K562 (cell line): ENCODE data around the gene NOP10. TPM values are rescaled to one million over a fixed set of nuclear protein-coding genes. Genes with fewer than 3 reads are reported as not detected.

Experiments
- ARID3A ChIP-seq: IDR thresholded peaks from 2 replicates; pipeline ENCODE4 v1.6.1; 2012; ENCODE audit warnings: low read depth, low read length, improper control_type of control experiment, borderline replicate concordance
- CEBPG ChIP-seq, 3 experiments: fragments of 200-800 bp in 1 of 3; sonication (Bioruptor generic) in 1 of 3; sonication (generic) in 1 of 3; formaldehyde crosslinking in 1 of 3; IDR thresholded peaks in 2 of 3; conservative IDR thresholded peaks in 1 of 3; 2 replicates each; pipeline versions ENCODE4 v1.6.1 to v1.8.0; 2016 to 2022; ENCODE audit warnings: missing compliant biosample characterization in 2 of 3, missing genetic modification characterization in 2 of 3, mild to moderate bottlenecking in 1 of 3, missing genetic modification reagents in 1 of 3
- GABPB2 ChIP-seq: fragments of 250-450 bp; sonication (Bioruptor Pico); conservative IDR thresholded peaks from 2 replicates; pipeline ENCODE4 v1.5.1; 2021; ENCODE audit warnings: mild to moderate bottlenecking
- ID3 ChIP-seq, 2 experiments: fragments of 250-450 bp in 1 of 2; fragments of 450-650 bp in 1 of 2; sonication (Bioruptor Pico) in 1 of 2; IDR thresholded peaks; 2 replicates each; pipeline versions ENCODE4 v1.6.1 to v1.8.0; 2016 to 2021; ENCODE audit warnings: mild to moderate bottlenecking in 2 of 2, moderate library complexity in 2 of 2, missing compliant biosample characterization in 1 of 2, missing genetic modification characterization in 1 of 2
- IRF1 ChIP-seq: sonication (generic); formaldehyde crosslinking; IDR thresholded peaks from 2 replicates; pipeline ENCODE4 v1.8.0; 2022; ENCODE audit warnings: missing genetic modification reagents, mild to moderate bottlenecking, borderline replicate concordance
- MCM7 ChIP-seq, 2 experiments: fragments of 450-650 bp; IDR thresholded peaks; 2 replicates each; pipeline ENCODE4 v1.6.1; 2016 to 2018
- MXI1 ChIP-seq: IDR thresholded peaks from 2 replicates; pipeline ENCODE4 v1.6.1; 2011; ENCODE audit warnings: low read depth, mild to moderate bottlenecking, improper control_type of control experiment, low read length
- NFE2L1 ChIP-seq: fragments of 450-650 bp; IDR thresholded peaks from 2 replicates; pipeline ENCODE4 v1.6.1; 2016; ENCODE audit warnings: missing genetic modification characterization, low read depth, mild to moderate bottlenecking, missing compliant biosample characterization, moderate library complexity, borderline replicate concordance
- SMC3 ChIP-seq: conservative IDR thresholded peaks from 2 replicates; pipeline ENCODE4 v1.6.1; 2011; ENCODE audit warnings: low read depth, low read length, improper control_type of control experiment; ENCODE audit not compliant: insufficient read depth
- STAT5B ChIP-seq: fragments of 250-450 bp; sonication (Bioruptor Pico); IDR thresholded peaks from 2 replicates; pipeline ENCODE4 v1.8.0; 2021; ENCODE audit warnings: mild to moderate bottlenecking, inconsistent platforms
- TEAD4 ChIP-seq, 2 experiments: sonication (generic) in 1 of 2; formaldehyde crosslinking in 1 of 2; IDR thresholded peaks; 2 replicates each; pipeline versions ENCODE4 v1.6.1 to v1.8.0; 2012 to 2022; ENCODE audit warnings: borderline replicate concordance in 1 of 2, inconsistent platforms in 1 of 2, low read length in 1 of 2, mild to moderate bottlenecking in 1 of 2, missing genetic modification reagents in 1 of 2
- U2AF1 ChIP-seq: fragments of 200-400 bp; formaldehyde crosslinking; optimal IDR thresholded peaks from 2 replicates; pipeline ENCODE3; 2017; ENCODE audit warnings: mild to moderate bottlenecking, low read depth, low read length, moderate library complexity
- WHSC1 ChIP-seq: IDR thresholded peaks from one replicate; pipeline ENCODE4 v1.6.1; 2012; ENCODE audit warnings: low read length, control low read depth, inconsistent platforms
- ZKSCAN1 ChIP-seq: fragments of 150-350 bp; IDR thresholded peaks from 2 replicates; pipeline ENCODE4 v1.6.1; 2016; ENCODE audit warnings: low read depth, low read length
- ZNF175 ChIP-seq: fragments of 200-800 bp; sonication (Bioruptor generic); IDR thresholded peaks from 2 replicates; pipeline ENCODE4 v1.6.1; 2016; ENCODE audit warnings: low read depth, mild to moderate bottlenecking, missing genetic modification characterization, missing compliant biosample characterization
- ZNF232 ChIP-seq: sonication (generic); formaldehyde crosslinking; IDR thresholded peaks from 2 replicates; pipeline ENCODE4 v1.8.0; 2022; ENCODE audit warnings: mild to moderate bottlenecking, missing genetic modification reagents
- ZNF592 ChIP-seq: fragments of 450-650 bp; IDR thresholded peaks from 2 replicates; pipeline ENCODE4 v1.6.1; 2017; ENCODE audit warnings: antibody characterized with exemption, mild to moderate bottlenecking
- ZSCAN29 ChIP-seq: fragments of 450-650 bp; IDR thresholded peaks from 2 replicates; pipeline ENCODE4 v1.6.1; 2017
- polyA plus RNA-seq, 8 experiments: library from polyadenylated mRNA; depleted of rRNA in 4 of 8; stranded (reverse) in 5 of 8; unstranded in 3 of 8; fragments of >200 nt; fragmentation: Nextera tagmentation in 2 of 8; fragmentation: Illumina TruSeq in 1 of 8; extraction: Ambion mirVana in 2 of 8; extraction: Trizol in 1 of 8; gene quantifications; 2 replicates each; pipeline versions ENCODE4 v1.2.1 to v1.2.3, GENCODE V29; 2011 to 2014; ENCODE audit warnings: inconsistent platforms in 1 of 8, missing spikeins in 1 of 8
- total RNA-seq, 7 experiments: library from RNA; depleted of rRNA in 6 of 7; stranded (reverse); fragments of >200 nt in 6 of 7; fragmentation: Illumina TruSeq in 2 of 7; extraction: Trizol in 2 of 7; gene quantifications; 2 replicates each; pipeline versions ENCODE4 v1.2.1 to v1.2.3, GENCODE V29; 2011 to 2021; ENCODE audit warnings: low replicate concordance in 1 of 7

NOP10 gene
- total and polyA plus RNA-seq, 9 of the 15 experiments (the other 6 are each of a cell fraction or from before 2014, with no cell fraction given): 250 to 1,663 (median 449) TPM

DNA sequence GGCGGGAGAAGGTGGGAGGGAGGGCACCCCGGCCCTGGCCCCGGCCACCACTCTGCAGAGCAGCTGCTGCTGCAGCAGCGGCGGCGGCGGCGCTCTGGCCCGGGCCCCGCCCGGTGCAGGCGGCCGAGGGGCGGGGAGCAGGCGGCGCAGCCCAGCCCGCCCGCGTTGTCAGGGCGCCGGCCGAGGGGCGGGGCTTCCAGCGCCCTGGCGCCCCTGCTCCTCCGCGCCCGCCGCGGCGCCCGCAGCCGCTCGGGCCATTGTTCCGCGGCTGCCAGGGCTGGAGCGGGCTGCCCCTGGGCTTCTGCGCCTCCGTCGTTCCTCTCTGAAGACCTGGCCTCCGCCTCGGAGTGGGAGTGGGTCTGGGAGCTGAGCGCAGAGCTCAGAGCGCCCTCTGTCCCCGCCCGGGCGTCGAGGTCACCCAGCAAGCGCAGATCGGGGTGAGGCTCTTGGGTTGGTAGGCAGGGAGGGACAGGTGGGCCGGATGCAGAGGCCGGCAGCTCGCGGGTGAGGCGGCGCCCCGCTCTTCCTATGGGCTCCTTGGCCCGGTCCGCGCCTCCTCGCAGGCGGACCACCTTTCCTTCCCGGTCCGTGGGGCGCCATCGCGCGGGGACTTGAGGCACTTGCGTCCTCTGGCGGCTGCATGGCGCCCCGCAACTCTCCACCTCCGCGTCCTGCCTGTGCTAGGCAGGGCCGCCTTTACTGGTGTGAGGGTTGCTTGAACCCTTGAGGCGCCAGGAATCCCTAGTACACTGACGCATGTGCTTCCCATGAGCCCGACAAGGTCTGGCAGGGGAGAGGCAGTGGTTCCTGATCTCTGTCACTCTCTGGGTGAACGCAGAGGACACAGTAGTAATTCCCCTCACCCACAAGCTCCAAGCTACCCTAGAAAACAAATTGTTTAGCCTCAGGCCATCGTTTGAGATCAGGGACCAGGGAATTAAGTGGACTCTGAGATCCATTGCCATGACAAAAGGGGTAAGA, 24.5 kb upstream of the NOP10 start, which contains the start of gene LPCAT4 (continued):
- TF ChIP-seq STAT5B (CRISPR knock-in tag): no peak
- peak; percentile 89 for TF ChIP-seq SMC3
- TF ChIP-seq ZNF592: peak; percentile 71; the same call in 1 of the 2 replicates
- TF ChIP-seq ID3 (CRISPR knock-in tag; IDR thresholded peaks at IDR 0.05): no peak
- 0 out of 2 replicates have a peak, but pooled peaks have one; percentile 61 for TF ChIP-seq ID3 (tag; IDR thresholded peaks at IDR 0.05)
- TF ChIP-seq MCM7 (IDR thresholded peaks at IDR 0.05): no peak
- no peak for TF ChIP-seq IRF1 (CRISPR knock-in tag)
- no peak for TF ChIP-seq CEBPG (CRISPR knock-in tag; IDR thresholded peaks at IDR 0.05)
- no peak for TF ChIP-seq CEBPG (tag; conservative IDR thresholded peaks at IDR 0.05 in 1 of 2, IDR thresholded peaks at IDR 0.05 in 1 of 2)
- no peak for TF ChIP-seq TEAD4 (IDR thresholded peaks at IDR 0.05; ENCODE audit: low read length)
- no peak for TF ChIP-seq TEAD4 (CRISPR knock-in tag; IDR thresholded peaks at IDR 0.05; ENCODE audit: borderline replicate concordance)
- no peak for TF ChIP-seq ZNF232
- TF ChIP-seq ZSCAN29: no peak
- TF ChIP-seq ZNF175 (CRISPR knock-in tag): no peak
- no peak for TF ChIP-seq U2AF1
- no peak for TF ChIP-seq WHSC1
- TF ChIP-seq GABPB2 (CRISPR knock-in tag): no peak
- TF ChIP-seq MXI1: peak; percentile 13; the same call in 1 of the 2 replicates
- TF ChIP-seq ARID3A: no peak
- TF ChIP-seq NFE2L1 (tag): no peak
- TF ChIP-seq ZKSCAN1: peak; percentile 76
